DOHH2 (cell line): ENCODE results near the gene VTN.

Source experiments
- H3F3A ChIP-seq: fragments of 200-600 bp; sonication (generic), shearing (Covaris generic); 2 replicates; pipeline ENCODE4 v1.6.0; 2016; ENCODE audit warnings: antibody characterized with exemption, mild to moderate bottlenecking; ENCODE audit not compliant: control insufficient read depth, insufficient read depth
- H3K27ac ChIP-seq: fragments of 200-600 bp; sonication (generic); 2 replicates; pipeline ENCODE4 v1.5.1; 2014; ENCODE audit warnings: low read depth, mild to moderate bottlenecking, low read length, moderate library complexity
- H3K27me3 ChIP-seq: fragments of 200-600 bp; sonication (generic); 2 replicates; pipeline ENCODE4 v1.6.1; 2014; ENCODE audit warnings: mild to moderate bottlenecking, low read length, mixed read lengths; ENCODE audit not compliant: control insufficient read depth
- H3K36me3 ChIP-seq: fragments of 200-600 bp; sonication (generic); 2 replicates; pipeline ENCODE4 v1.6.1; 2014; ENCODE audit warnings: mild to moderate bottlenecking, low read length, moderate library complexity, mixed read lengths; ENCODE audit not compliant: control insufficient read depth
- H3K4me1 ChIP-seq: fragments of 200-600 bp; sonication (generic); 2 replicates; pipeline ENCODE4 v1.6.1; 2014; ENCODE audit warnings: mild to moderate bottlenecking, low read length, mixed read lengths; ENCODE audit not compliant: control insufficient read depth
- H3K4me2 ChIP-seq: fragments of 200-600 bp; sonication (generic); 2 replicates; pipeline ENCODE4 v1.6.0; 2014; ENCODE audit warnings: mild to moderate bottlenecking, low read length, moderate library complexity
- H3K4me3 ChIP-seq: fragments of 200-600 bp; sonication (generic); 2 replicates; pipeline ENCODE4 v1.5.1; 2014; ENCODE audit warnings: mild to moderate bottlenecking, low read length, mixed read lengths
- H3K79me2 ChIP-seq: fragments of 200-600 bp; sonication (generic); 2 replicates; pipeline ENCODE4 v1.6.1; 2014; ENCODE audit warnings: mild to moderate bottlenecking, low read length, mixed read lengths; ENCODE audit not compliant: control insufficient read depth
- H3K9me2 ChIP-seq: fragments of 200-600 bp; sonication (generic); replicated peaks from 2 replicates; pipeline ENCODE4 v1.6.1; 2014; ENCODE audit warnings: mild to moderate bottlenecking, low read length, mixed read lengths; ENCODE audit not compliant: control insufficient read depth
- H3K9me3 ChIP-seq: fragments of 200-600 bp; sonication (generic); 2 replicates; pipeline ENCODE4 v1.6.1; 2014; ENCODE audit warnings: antibody characterized with exemption, low read length, mixed read lengths; ENCODE audit not compliant: control insufficient read depth, insufficient read depth
- H4K20me1 ChIP-seq: fragments of 200-600 bp; sonication (generic); 2 replicates; pipeline ENCODE4 v1.6.0; 2014; ENCODE audit warnings: low read depth, mild to moderate bottlenecking, antibody characterized with exemption, low read length, moderate library complexity; ENCODE audit not compliant: control insufficient read depth, insufficient read depth
- EZH2phosphoT487 ChIP-seq: fragments of 200-600 bp; sonication (generic); IDR thresholded peaks from 2 replicates; pipeline ENCODE4 v1.6.1; 2017; ENCODE audit warnings: borderline replicate concordance, mild to moderate bottlenecking, antibody characterized with exemption, low read length, moderate library complexity, mixed read lengths
- TF ChIP-seq, protein P1 (sequence below): fragments of 200-600 bp; sonication (generic); IDR thresholded peaks from one replicate; pipeline ENCODE4 v1.5.1; 2014; ENCODE audit warnings: antibody characterized with exemption, mild to moderate bottlenecking, low read depth, low read length; ENCODE audit not compliant: poor library complexity, severe bottlenecking

The VTN gene

DNA sequence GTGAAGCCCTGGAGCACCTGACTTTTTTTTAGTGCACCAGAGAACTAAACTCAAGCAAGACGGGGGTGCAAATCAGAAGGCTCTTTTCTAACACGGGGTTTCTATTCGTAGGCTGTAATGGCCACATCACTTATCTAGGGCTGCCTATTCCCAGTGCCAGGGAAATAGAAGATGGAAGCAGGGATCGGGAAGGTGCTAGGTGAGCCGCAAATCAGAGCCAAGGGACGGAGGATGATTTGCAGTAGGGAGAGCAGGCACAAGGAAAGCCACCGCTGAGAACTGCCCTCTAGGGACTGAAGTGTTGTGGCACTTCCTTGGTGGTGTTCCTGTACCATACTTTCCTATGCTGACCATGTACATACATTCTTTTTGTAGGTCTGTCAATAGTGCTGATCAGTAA, 43.7 kb upstream of the VTN start:
- H3K27me3 ChIP-seq: peaks cover 25% of the 10 kb centered on the region
- no peak overlapping the region for H3K4me2 ChIP-seq
- no peak overlapping the region for H3K27ac ChIP-seq
- no peak for TF ChIP-seq EZH2phosphoT487
- no peak overlapping the region for H3K4me3 ChIP-seq
- no peaks in the 10 kb centered on the region for H3K9me3 ChIP-seq
- no peaks in the 10 kb centered on the region for H3K9me2 ChIP-seq
- no peaks in the 10 kb centered on the region for H3K4me1 ChIP-seq
- no peaks in the 10 kb centered on the region for H3K36me3 ChIP-seq
- H3K79me2 ChIP-seq: no peaks in the 10 kb centered on the region
- H3F3A ChIP-seq: no peaks in the 10 kb centered on the region
- no peaks in the 10 kb centered on the region for H4K20me1 ChIP-seq

DNA sequence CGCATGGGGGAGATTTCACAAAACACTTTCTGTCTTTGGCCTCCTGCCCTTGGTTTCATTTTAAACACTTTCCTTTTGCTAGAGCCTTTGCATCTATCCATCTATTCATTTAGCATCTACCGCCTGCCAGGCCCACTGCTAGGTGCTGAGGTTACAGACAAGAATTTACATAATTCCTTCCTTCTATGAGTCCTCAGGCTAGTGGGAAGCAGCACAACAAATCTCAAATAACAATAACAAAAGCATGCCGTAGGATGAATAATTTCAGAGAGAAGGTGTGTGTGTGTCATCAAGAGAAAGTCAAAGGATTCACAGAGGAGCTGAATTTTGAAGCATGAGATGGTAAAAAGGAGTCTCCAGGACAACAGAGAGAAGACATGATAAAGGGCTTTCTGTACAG, 42.0 kb upstream of the VTN start:
- TF ChIP-seq EZH2phosphoT487: no peak

DNA sequence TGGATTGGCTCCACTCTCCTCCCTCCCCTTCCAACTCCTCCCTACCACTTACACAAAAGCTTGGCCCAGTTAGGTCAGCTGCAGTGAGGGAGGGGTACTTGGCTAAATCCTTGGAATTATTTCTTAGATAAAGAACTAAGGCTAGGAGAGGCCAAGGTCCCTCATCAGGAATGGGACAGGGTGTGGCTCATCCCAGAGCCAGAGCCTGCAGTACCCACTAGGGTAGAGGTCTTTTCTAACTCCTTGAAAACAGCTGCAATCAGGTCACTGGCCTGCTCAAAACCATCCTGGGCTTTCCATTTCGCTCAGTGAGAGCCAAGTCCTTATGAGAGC, 37.8 kb upstream of the VTN start:
- H4K20me1 ChIP-seq: no peaks in the 10 kb centered on the region
- H3K27me3 ChIP-seq: peaks cover 24% of the 10 kb centered on the region
- H3K9me2 ChIP-seq: no peaks in the 10 kb centered on the region
- H3K36me3 ChIP-seq: no peaks in the 10 kb centered on the region
- no peak overlapping the region for H3K4me2 ChIP-seq
- no peak overlapping the region for H3K27ac ChIP-seq
- H3F3A ChIP-seq: no peaks in the 10 kb centered on the region
- peaks cover 21% of the 10 kb centered on the region for H3K4me1 ChIP-seq
- no peak overlapping the region for H3K4me3 ChIP-seq
- TF ChIP-seq, protein P1, sequence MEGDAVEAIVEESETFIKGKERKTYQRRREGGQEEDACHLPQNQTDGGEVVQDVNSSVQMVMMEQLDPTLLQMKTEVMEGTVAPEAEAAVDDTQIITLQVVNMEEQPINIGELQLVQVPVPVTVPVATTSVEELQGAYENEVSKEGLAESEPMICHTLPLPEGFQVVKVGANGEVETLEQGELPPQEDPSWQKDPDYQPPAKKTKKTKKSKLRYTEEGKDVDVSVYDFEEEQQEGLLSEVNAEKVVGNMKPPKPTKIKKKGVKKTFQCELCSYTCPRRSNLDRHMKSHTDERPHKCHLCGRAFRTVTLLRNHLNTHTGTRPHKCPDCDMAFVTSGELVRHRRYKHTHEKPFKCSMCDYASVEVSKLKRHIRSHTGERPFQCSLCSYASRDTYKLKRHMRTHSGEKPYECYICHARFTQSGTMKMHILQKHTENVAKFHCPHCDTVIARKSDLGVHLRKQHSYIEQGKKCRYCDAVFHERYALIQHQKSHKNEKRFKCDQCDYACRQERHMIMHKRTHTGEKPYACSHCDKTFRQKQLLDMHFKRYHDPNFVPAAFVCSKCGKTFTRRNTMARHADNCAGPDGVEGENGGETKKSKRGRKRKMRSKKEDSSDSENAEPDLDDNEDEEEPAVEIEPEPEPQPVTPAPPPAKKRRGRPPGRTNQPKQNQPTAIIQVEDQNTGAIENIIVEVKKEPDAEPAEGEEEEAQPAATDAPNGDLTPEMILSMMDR: no peak
- no peak for TF ChIP-seq EZH2phosphoT487
- no peaks in the 10 kb centered on the region for H3K9me3 ChIP-seq
- H3K79me2 ChIP-seq: no peaks in the 10 kb centered on the region

More for the DNA sequence above, 42.0 kb upstream of the VTN start:
- Histone ChIP-seq H3F3A (no peaks in the 10 kb centered on the region), H3K9me3 (no peaks in the 10 kb centered on the region), H3K9me2 (no peaks in the 10 kb centered on the region), H4K20me1 (no peaks in the 10 kb centered on the region), H3K79me2 (no peaks in the 10 kb centered on the region), H3K27ac (no peak overlapping the region), H3K4me3 (no peak overlapping the region), H3K36me3 (no peaks in the 10 kb centered on the region), H3K4me1 (no peaks in the 10 kb centered on the region), H3K27me3 (peaks cover 29% of the 10 kb centered on the region), H3K4me2 (no peak overlapping the region)

DNA sequence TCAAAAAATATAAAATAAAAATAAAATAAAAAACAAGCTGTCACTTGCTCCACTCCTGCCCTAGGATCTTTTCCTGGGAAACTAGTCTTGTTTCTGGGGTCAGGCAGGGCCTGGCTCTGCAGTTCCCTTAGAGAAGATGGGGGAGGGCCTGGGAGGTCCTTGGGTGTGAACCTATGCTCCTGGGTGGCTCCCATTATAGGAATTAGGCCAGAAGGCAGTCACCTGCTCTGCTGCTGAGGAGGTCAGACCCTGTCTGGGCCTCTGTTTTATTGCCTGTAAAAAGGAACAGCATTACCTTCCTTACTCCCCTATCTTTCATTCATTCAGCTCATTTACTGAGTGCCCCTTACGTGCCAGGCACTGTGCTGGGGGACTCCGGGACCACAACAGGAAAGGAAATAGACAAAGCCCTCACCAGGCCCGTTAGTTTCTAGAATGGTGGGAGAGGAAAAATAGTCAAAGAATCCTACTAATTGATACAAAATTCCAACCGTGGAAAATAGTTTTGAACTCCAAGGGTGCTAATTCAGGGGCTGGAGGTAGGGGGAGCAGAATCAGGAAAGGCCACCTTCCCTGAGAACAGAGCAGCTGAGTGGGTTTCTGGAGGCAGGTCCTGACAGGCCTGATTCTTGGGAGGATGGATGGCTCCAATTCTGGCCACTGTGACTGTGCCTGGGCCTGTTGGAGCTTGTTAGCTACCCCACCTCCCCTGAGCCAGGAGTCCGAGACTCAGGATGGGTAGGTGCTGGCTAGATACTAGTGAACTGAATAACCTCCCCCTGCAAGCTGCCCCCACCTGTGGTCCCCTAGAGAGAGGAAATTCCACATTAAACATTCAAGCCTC, 37.2 kb upstream of the VTN start:
- peaks cover 21% of the 10 kb centered on the region for H3K27me3 ChIP-seq
- no peaks in the 10 kb centered on the region for H3K36me3 ChIP-seq
- H3K4me3 ChIP-seq: no peak overlapping the region
- no peak overlapping the region for H3K4me2 ChIP-seq
- no peaks in the 10 kb centered on the region for H3K79me2 ChIP-seq
- TF ChIP-seq, protein P1: no peak
- TF ChIP-seq EZH2phosphoT487: no peak
- H3K27ac ChIP-seq: no peak overlapping the region
- no peaks in the 10 kb centered on the region for H3F3A ChIP-seq
- H3K9me3 ChIP-seq: no peaks in the 10 kb centered on the region
- H3K4me1 ChIP-seq: peaks cover 21% of the 10 kb centered on the region
- no peaks in the 10 kb centered on the region for H4K20me1 ChIP-seq
- no peaks in the 10 kb centered on the region for H3K9me2 ChIP-seq
